ENCODE data around the gene SHC3.

Gene SHC3

DNA sequence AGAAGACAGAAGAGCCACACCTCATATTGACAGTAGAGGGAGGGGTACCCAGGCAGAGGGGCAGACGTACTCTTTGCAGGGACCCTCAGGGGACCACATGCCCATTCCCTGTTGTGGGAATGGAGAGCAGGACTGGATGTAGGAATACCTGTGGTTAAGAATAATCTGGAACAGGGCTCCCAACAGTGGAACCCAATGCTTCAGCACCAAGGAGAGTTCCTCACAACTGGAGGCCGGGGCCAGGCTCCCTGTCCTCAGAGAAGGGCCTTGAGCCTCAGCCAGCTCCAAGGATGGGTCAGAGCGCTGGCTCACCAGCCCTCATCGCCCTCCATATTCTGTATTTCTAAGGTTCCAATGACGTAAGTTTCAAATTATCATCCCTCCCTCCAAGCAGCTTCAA lies 7.4 kb upstream of the SHC3 start:
- DNase-seq = no peak

- no peak for DNase-seq
These were observed 4.5 kb upstream of the SHC3 start for GRCh38 chr9:89183146-89183545.

- no peak for DNase-seq
These were observed 3.8 kb upstream of the SHC3 start for GRCh38 chr9:89182369-89182768.

DNA sequence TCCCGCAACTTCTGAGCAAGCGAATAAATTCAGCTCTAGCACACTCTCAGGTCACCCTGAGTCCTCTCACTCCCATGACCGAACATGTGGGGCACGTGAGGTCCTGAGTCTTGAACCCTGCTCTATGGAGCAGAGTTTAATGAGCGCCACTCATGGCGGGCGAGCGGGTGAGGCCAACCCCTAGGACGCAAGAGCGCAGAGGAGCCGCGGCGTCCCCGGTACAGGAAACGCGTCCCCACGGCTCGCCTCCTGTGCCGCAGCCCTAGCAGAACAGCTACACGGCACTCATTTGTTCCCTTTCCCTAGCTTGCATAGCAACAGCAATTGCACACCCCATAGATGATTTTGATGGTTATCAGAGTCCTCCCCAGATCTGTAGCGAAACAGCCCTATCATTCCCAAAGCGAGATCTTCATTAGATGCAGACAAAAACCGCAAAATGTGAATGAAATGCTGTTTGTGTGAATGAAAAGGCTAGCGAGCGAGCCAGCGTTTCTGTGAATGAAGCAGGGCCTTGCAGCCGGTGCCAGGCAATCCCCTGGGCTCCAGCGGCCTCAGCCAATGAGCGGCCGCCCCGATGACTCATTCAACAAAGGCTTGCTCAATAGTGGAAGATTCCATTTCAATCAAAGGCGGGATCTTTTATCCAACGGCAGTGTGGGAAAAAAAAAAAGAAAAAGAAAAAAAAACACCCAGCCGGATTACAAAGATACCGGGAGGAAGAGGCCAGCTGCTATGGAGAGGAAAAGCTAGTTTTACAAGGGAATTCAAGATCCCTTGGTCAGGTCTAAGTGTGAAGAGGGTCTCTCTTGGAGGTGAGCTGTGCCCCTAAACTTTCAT lies 1.5 kb upstream of the SHC3 start:
- peak; percentile 88 for DNase-seq

DNA sequence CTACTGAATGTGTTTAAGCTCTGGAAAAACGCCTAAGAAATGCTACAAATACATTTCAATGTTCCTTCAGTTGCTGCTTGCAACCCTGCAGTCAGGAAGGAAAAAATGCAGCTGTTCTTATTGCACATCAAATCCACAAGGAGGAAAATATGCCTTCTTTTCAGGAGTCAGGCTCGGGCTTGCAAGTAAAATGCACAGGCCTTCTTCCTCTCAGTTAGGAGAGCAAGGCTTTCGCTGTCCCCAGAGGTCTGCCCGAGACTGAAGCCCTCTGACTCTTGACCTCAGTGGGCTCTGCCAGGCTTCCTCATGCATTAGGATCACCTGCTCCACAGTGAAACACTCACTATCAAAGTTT lies 899 bp upstream of the SHC3 start:
- no peak for DNase-seq

GRCh38 chr9:89178830-89179539 lies 367 bp upstream of the SHC3 start:
- no peak for DNase-seq

DNA sequence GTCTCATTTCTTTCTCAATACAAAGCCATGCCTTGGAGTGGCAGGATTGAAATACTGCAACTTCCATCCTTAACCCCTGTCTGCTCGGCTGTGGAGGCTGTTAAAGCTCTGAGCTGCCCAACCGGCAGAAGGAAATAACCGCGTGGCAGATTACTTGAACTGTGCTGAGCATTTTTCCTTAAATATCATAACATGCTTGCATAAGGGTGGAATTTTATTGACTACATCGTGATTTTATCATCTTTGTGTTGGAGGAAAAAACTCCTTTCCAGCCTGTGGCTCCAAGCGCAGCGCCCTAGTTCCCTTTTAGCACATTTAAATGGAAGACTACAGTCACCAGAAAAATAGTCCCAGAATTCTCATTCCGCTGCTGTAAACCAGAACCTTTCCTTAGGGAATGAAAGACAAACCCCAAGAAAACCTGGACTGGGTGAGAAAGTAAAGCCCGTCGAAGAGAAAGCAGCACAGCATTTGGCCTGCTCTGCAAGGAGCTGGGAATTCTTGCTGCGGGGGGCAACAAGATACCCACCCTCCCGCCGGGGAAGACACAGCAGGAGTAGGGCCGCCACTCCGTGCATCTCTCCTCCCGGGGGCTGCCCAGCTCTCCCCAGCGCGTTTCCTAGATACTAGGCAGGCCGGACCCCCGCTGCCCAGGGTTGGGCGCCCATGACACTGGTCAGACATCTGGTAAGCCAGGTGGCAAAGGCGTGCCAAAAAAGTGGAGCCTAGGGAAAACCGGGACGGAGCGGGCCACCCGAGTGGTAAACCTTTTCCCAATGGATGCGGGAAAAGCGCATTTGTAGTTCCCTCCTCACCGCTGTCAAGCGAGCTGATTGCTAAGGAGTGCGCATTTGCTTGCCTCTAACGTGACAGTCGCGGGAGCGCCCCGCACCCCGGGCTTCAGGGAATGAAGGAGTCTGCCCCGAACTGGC lies 1.3 kb downstream of the SHC3 start:
- peak; percentile 56 for DNase-seq

- DNase-seq = no peak
These were observed 2.8 kb downstream of the SHC3 start for GRCh38 chr9:89175828-89176261.

DNA sequence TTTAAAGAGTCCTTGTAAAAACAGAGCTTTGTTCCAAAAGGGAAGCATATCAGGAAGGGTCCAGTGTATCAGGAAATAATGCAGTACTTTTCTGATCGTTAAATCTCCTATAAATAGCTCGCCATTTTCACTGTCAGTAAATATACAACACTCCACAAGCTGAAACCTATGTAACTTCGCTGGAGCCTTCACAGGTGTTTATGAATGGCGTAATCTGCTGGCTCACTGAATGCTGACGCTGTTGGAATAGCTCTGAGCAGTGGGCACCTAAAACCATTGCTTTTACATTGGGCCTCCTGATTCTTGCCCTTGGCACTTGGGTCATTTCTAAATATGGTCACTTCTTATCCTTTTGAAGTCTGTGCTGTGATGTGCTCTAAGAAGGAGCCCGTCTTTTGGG lies 4.3 kb downstream of the SHC3 start:
- DNase-seq = no peak

GRCh38 chr9:89173072-89173471 lies 5.5 kb downstream of the SHC3 start:
- DNase-seq = no peak

GRCh38 chr9:89172398-89172797 lies 6.2 kb downstream of the SHC3 start:
- DNase-seq = no peak

DNA sequence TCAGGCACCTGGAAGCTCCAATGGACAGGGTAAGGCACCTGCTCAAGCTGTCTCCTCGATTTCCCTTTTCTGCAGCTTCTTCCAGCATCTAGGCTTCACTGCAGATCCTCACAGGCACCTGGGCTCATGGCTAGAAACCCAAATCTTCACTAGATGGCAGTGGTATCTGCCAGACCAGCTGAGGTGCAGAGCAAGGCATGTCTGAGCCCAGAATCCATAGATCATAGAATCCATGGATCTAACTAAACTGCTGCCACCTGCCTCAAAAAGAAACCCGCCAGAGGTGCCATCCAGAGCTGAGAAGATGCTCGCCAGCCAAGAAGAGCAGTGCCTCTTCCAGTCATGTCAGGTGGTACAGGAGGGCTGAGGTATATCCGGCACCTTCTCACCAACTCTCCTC lies 6.9 kb downstream of the SHC3 start:
- no peak for DNase-seq

- no peak for DNase-seq
These were observed 7.4 kb downstream of the SHC3 start for GRCh38 chr9:89171231-89171630.

- no peak for DNase-seq
These were observed 9.5 kb downstream of the SHC3 start for GRCh38 chr9:89168901-89169813.

DNA sequence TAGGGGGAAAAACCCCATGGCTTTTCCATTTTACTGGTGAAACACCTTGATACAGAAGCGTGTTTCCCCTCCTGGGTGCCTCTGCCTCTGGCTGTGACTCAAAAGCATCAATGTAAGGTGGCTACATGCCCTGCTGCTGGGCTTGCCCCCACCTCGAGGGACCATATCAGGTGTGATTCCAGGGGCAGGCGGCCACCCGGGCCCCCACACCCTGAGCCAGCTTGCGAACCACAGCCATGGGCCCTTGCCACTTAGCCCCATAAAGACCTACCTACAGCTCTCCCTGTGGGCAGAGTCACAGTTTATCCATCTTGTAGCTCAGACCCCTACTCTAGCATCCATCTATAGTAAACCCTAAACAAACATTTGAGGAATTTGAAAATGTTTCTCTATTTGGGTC lies 10.8 kb downstream of the SHC3 start:
- no peak for DNase-seq

DNA sequence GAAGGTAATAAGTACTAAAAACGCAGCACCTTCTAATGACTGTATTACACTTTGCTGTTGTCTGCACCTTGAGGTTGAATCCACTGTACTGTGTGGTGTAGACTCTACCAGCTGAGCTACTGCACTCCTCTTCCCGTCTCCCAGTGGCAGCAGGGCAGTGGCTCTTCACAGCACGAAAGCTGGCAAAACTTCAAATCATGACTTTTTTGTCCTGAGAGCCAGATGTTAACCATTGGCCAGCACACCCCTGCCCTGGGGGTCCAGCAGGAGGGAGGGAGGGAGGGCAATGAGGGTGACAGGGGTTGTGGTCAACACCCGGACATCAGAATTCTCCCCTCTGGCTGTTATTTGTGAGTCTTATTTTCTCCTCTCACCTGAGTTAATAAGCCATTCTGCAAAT lies 11.8 kb downstream of the SHC3 start:
- no peak for DNase-seq

DNA sequence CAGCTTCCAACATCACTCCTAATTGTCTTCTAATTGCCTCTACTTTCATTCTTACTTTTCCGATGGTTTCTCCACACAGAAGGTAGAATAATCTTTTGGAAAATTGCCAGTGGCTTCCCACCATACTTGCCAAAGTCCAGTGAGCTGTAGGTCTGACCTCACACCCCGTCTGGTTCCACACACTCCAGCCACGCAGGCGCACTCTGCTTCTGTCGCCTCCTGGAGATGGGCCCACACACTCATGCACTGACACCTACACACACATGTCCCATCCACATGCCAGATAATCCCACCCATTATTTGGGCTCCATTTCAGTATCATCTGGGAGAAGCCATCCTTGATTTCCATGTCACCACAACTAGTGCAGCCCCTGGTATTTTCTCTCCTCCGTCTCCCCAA lies 12.7 kb downstream of the SHC3 start:
- DNase-seq = no peak

GRCh38 chr9:89165341-89165740 lies 13.3 kb downstream of the SHC3 start:
- no peak for DNase-seq

GRCh38 chr9:89161221-89161620 lies 17.4 kb downstream of the SHC3 start:
- no peak for DNase-seq

GRCh38 chr9:89160806-89161205 lies 17.8 kb downstream of the SHC3 start:
- no peak for DNase-seq

- no peak for DNase-seq
These were observed 23.8 kb downstream of the SHC3 start for GRCh38 chr9:89154651-89155336.

All from right kidney (tissue), 1 donor.